A673 (cell line): ENCODE data around the gene COL4A2. TPM values are rescaled to one million over a fixed set of nuclear protein-coding genes. Genes with fewer than 3 reads are reported as not detected.

Experiments used
- BruUV-seq: library from RNA; stranded (reverse); fragments of 400-500 nt; replicated peaks from 2 replicates; lab custom pipeline; 2021; lab: Mats Ljungman, UMichigan
- CTCF ChIA-PET: fragments of 300-600 bp; sonication (Branson Sonifier 250); formaldehyde crosslinking; loops from one replicate; lab custom pipeline; 2022; ENCODE audit warnings: antibody characterized with exemption; lab: Charles Lee
- POLR2A ChIA-PET: fragments of 300-600 bp; sonication (Branson Sonifier 250); formaldehyde crosslinking; loops from one replicate; lab custom pipeline; 2022; ENCODE audit warnings: antibody characterized with exemption; ENCODE audit not compliant: low non-redundant PET; lab: Charles Lee
- DNase-seq: peaks from one replicate; pipeline ENCODE4 v3.0.0-alpha.2; 2015; ENCODE audit warnings: low spot score
- H3K27ac ChIP-seq: fragments of 200-600 bp; sonication (generic); 2 replicates; pipeline ENCODE4 v1.5.1; 2016; ENCODE audit warnings: mixed run types, low read depth, mild to moderate bottlenecking, mixed read lengths, antibody characterized with exemption, low read length; ENCODE audit not compliant: poor library complexity, severe bottlenecking
- H3K27me3 ChIP-seq: fragments of 200-600 bp; sonication (generic); replicated peaks from 2 replicates; pipeline ENCODE4 v1.6.1; 2017; ENCODE audit warnings: mixed run types, low read depth, mild to moderate bottlenecking, mixed read lengths, antibody characterized with exemption, low read length; ENCODE audit not compliant: insufficient read depth, poor library complexity
- H3K36me3 ChIP-seq: fragments of 200-600 bp; sonication (generic); 2 replicates; pipeline ENCODE4 v1.6.1; 2016; ENCODE audit warnings: mixed run types, mild to moderate bottlenecking, mixed read lengths, antibody characterized with exemption, low read length; ENCODE audit not compliant: insufficient read depth, poor library complexity, severe bottlenecking
- H3K4me1 ChIP-seq: fragments of 200-600 bp; sonication (generic); 2 replicates; pipeline ENCODE4 v1.6.1; 2017; ENCODE audit warnings: mixed run types, mild to moderate bottlenecking, mixed read lengths, antibody characterized with exemption, low read length; ENCODE audit not compliant: insufficient read depth, poor library complexity, severe bottlenecking
- H3K4me3 ChIP-seq: fragments of 200-600 bp; sonication (generic); 2 replicates; pipeline ENCODE4 v1.5.1; 2016; ENCODE audit warnings: low read depth, mixed run types, mild to moderate bottlenecking, mixed read lengths, low read length; ENCODE audit not compliant: poor library complexity, severe bottlenecking
- H3K9me3 ChIP-seq: fragments of 200-600 bp; sonication (generic); 2 replicates; pipeline ENCODE4 v1.6.1; 2016; ENCODE audit warnings: mixed run types, low read depth, mild to moderate bottlenecking, mixed read lengths, antibody characterized with exemption, low read length; ENCODE audit not compliant: poor library complexity, severe bottlenecking
- EZH2 ChIP-seq: fragments of 200-600 bp; sonication (generic); IDR thresholded peaks from 2 replicates; pipeline ENCODE4 v1.6.1; 2017; ENCODE audit warnings: borderline replicate concordance, low read depth, mild to moderate bottlenecking, mixed read lengths, antibody characterized with exemption, low read length; ENCODE audit not compliant: poor library complexity, severe bottlenecking
- intact Hi-C: fragments of 100-400 bp; cut with micrococcal nuclease; formaldehyde crosslinking; loops from one replicate; pipeline ENCODE4 v1.10.0; 2022; ENCODE audit not compliant: unreplicated experiment
- total RNA-seq: library from RNA; stranded (reverse); gene quantifications from 2 replicates; pipeline ENCODE4 v1.2.3, GENCODE V29; 2021
- TF ChIP-seq, protein P1 (sequence below): fragments of 300-800, 200-600 bp; sonication (generic); conservative IDR thresholded peaks from 2 replicates; pipeline ENCODE4 v1.5.1; 2017; ENCODE audit warnings: low read depth, mild to moderate bottlenecking, antibody characterized with exemption, low read length, moderate library complexity, mixed read lengths

Gene COL4A2
- total RNA-seq, 1 experiment from 2014 or later = 184 TPM

GRCh38 chr13:110438211-110438610 lies 131.1 kb downstream of the COL4A2 start:
- Histone ChIP-seq H3K4me3 (no peak overlapping the region), H3K4me1 (peaks cover 6% of the 10 kb centered on the region), H3K36me3 (peaks cover 19% of the 10 kb centered on the region), H3K27ac (no peak overlapping the region), H3K27me3 (no peaks in the 10 kb centered on the region), H3K9me3 (no peaks in the 10 kb centered on the region)
- ChIA-PET CTCF (no interaction called here), POLR2A (no interaction called here)
- intact Hi-C loops = no loop called here
- TF ChIP-seq EZH2 = no peak
- TF ChIP-seq, protein P1, sequence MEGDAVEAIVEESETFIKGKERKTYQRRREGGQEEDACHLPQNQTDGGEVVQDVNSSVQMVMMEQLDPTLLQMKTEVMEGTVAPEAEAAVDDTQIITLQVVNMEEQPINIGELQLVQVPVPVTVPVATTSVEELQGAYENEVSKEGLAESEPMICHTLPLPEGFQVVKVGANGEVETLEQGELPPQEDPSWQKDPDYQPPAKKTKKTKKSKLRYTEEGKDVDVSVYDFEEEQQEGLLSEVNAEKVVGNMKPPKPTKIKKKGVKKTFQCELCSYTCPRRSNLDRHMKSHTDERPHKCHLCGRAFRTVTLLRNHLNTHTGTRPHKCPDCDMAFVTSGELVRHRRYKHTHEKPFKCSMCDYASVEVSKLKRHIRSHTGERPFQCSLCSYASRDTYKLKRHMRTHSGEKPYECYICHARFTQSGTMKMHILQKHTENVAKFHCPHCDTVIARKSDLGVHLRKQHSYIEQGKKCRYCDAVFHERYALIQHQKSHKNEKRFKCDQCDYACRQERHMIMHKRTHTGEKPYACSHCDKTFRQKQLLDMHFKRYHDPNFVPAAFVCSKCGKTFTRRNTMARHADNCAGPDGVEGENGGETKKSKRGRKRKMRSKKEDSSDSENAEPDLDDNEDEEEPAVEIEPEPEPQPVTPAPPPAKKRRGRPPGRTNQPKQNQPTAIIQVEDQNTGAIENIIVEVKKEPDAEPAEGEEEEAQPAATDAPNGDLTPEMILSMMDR = no peak
- no peak for DNase-seq
- no TSS peak for BruUV-seq

- H3K27me3 ChIP-seq = no peaks in the 10 kb centered on the region
- no peak for DNase-seq
- H3K36me3 ChIP-seq = peaks cover 19% of the 10 kb centered on the region
- intact Hi-C loops = no loop called here
- H3K27ac ChIP-seq = no peak overlapping the region
- TF ChIP-seq, protein P1 = no peak
- no peak for TF ChIP-seq EZH2
- CTCF ChIA-PET = no interaction called here
- H3K4me1 ChIP-seq = peaks cover 6% of the 10 kb centered on the region
- no peaks in the 10 kb centered on the region for H3K9me3 ChIP-seq
- no peak overlapping the region for H3K4me3 ChIP-seq
- no TSS peak for BruUV-seq
- POLR2A ChIA-PET = no interaction called here
Measured at GRCh38 chr13:110438776-110439175, 131.7 kb downstream of the COL4A2 start.

- CTCF ChIA-PET = interaction anchor here (1.1 kb wide), 1 partner anchor 15 kb away, joined by 6 read pairs; no protein-coding TSS in a partner anchor
- no TSS peak for BruUV-seq
- H3K9me3 ChIP-seq = no peaks in the 10 kb centered on the region
- H3K27me3 ChIP-seq = no peaks in the 10 kb centered on the region
- H3K36me3 ChIP-seq = peaks cover 8% of the 10 kb centered on the region
- no peak for TF ChIP-seq EZH2
- TF ChIP-seq, protein P1 = no peak
- peaks cover 6% of the 10 kb centered on the region for H3K4me1 ChIP-seq
- POLR2A ChIA-PET = no interaction called here
- DNase-seq = no peak
- H3K4me3 ChIP-seq = no peak overlapping the region
- intact Hi-C loops = no loop called here
- H3K27ac ChIP-seq = no peak overlapping the region
Measured at GRCh38 chr13:110440946-110441731, 134.1 kb downstream of the COL4A2 start.
